HEK293 (cell line): Measurements from ENCODE around the gene GGA1.

ENCODE experiments used
- CTCF ChIA-PET: fragments of 350-600 bp; formaldehyde crosslinking; extraction: SDS; loops from one replicate; lab custom pipeline; 2021; ENCODE audit warnings: antibody characterized with exemption; lab: Yijun Ruan, JAX
- POLR2A ChIA-PET: fragments of 300-600 bp; formaldehyde crosslinking; extraction: SDS; loops from one replicate; lab custom pipeline; 2020; ENCODE audit warnings: antibody characterized with exemption, inconsistent platforms; lab: Yijun Ruan, JAX
- H3K27ac ChIP-seq: fragments of 200-500 bp; sonication (Bioruptor generic); 2 replicates; pipeline ENCODE4 v1.5.1; 2014; ENCODE audit warnings: low read depth, low read length, control low read depth, inconsistent platforms; ENCODE audit errors: extremely low read depth
- H3K36me3 ChIP-seq, 2 experiments: fragments of 200-500 bp in 1 of 2; sonication (Bioruptor generic) in 1 of 2; 1 replicate in 1 of 2; 2 replicates in 1 of 2; pipeline ENCODE4 v1.5.1; 2014 to 2017; ENCODE audit warnings: inconsistent platforms in 2 of 2, low read length in 2 of 2; ENCODE audit not compliant: control insufficient read depth in 2 of 2, insufficient read depth in 1 of 2
- H3K4me1 ChIP-seq: fragments of 200-500 bp; sonication (Bioruptor generic); 2 replicates; pipeline ENCODE4 v1.5.1; 2014; ENCODE audit warnings: mild to moderate bottlenecking, low read length, inconsistent platforms; ENCODE audit not compliant: control insufficient read depth, insufficient read depth
- H3K4me3 ChIP-seq: 2 replicates; pipeline ENCODE4 v1.5.1; 2011; ENCODE audit warnings: low read depth, mild to moderate bottlenecking, control low read depth, low read length, moderate library complexity
- H3K9me3 ChIP-seq: fragments of 200-500 bp; sonication (Bioruptor generic); 2 replicates; pipeline ENCODE4 v1.5.1; 2014; ENCODE audit warnings: low read depth, low read length, inconsistent platforms; ENCODE audit not compliant: control insufficient read depth, insufficient read depth
- CTCF ChIP-seq: fragments of 450-650 bp; formaldehyde crosslinking; IDR thresholded peaks from 2 replicates; pipeline ENCODE4 v1.5.1; 2016; ENCODE audit warnings: missing biosample characterization, missing genetic modification characterization
- PRDM10 ChIP-seq: fragments of 450-650 bp; formaldehyde crosslinking; IDR thresholded peaks from 2 replicates; pipeline ENCODE4 v1.5.1; 2016; ENCODE audit warnings: missing biosample characterization, missing genetic modification characterization
- ZBTB17 ChIP-seq: fragments of 450-650 bp; formaldehyde crosslinking; IDR thresholded peaks from 2 replicates; pipeline ENCODE4 v1.5.1; 2016; ENCODE audit warnings: missing biosample characterization, missing genetic modification characterization
- ZBTB21 ChIP-seq: fragments of 450-650 bp; formaldehyde crosslinking; IDR thresholded peaks from 2 replicates; pipeline ENCODE4 v1.5.1; 2017; ENCODE audit warnings: missing biosample characterization, missing genetic modification characterization
- ZFP41 ChIP-seq: fragments of 450-650 bp; formaldehyde crosslinking; IDR thresholded peaks from 2 replicates; pipeline ENCODE4 v1.5.1; 2016; ENCODE audit warnings: missing biosample characterization, missing genetic modification characterization, borderline replicate concordance
- ZIC2 ChIP-seq: fragments of 450-650 bp; formaldehyde crosslinking; IDR thresholded peaks from 2 replicates; pipeline ENCODE4 v1.5.1; 2016; ENCODE audit warnings: missing biosample characterization, missing genetic modification characterization
- ZNF280C ChIP-seq: fragments of 450-650 bp; formaldehyde crosslinking; IDR thresholded peaks from 2 replicates; pipeline ENCODE4 v1.5.1; 2016; ENCODE audit warnings: missing biosample characterization, missing genetic modification characterization
- ZNF280D ChIP-seq: fragments of 450-650 bp; formaldehyde crosslinking; IDR thresholded peaks from 2 replicates; pipeline ENCODE4 v1.5.1; 2016; ENCODE audit warnings: missing biosample characterization, missing genetic modification characterization
- ZNF521 ChIP-seq: fragments of 450-650 bp; formaldehyde crosslinking; IDR thresholded peaks from 2 replicates; pipeline ENCODE4 v1.5.1; 2017; ENCODE audit warnings: missing biosample characterization, mild to moderate bottlenecking, missing genetic modification characterization
- ZNF664 ChIP-seq: fragments of 450-650 bp; formaldehyde crosslinking; IDR thresholded peaks from 2 replicates; pipeline ENCODE4 v1.5.1; 2016; ENCODE audit warnings: missing biosample characterization, missing genetic modification characterization

The GGA1 gene

GRCh38 chr22:37636186-37636948 is 27.7 kb downstream of the GGA1 start:
- Histone ChIP-seq H3K9me3 (no peaks in the 10 kb centered on the region), H3K4me1 (peaks cover 22% of the 10 kb centered on the region), H3K36me3 (peaks cover 0 to 21% of the 10 kb centered on the region in 2 experiments; a peak in 1 of 3 replicates), H3K4me3 (no peak overlapping the region), H3K27ac (no peak overlapping the region)
- TF ChIP-seq ZNF280C, result no peak
- peak; percentile 45 for TF ChIP-seq ZIC2 (tag by site-specific recombination)
- no peak for TF ChIP-seq ZNF521 (tag by site-specific recombination)
- no peak for TF ChIP-seq ZFP41 (tag by site-specific recombination)
- TF ChIP-seq CTCF (tag by site-specific recombination), result peak; percentile 38; the same call in 1 of the 2 replicates
- POLR2A ChIA-PET, result interaction anchor here (0.6 to 11.0 kb wide), 5 partner anchors 8 to 75 kb away, joined by 3 to 80 read pairs (median 3); partner anchors contain the start of genes GGA1 and PDXP
- CTCF ChIA-PET, result interaction anchor here (0.5 to 17.0 kb wide), 9 partner anchors 6 to 97 kb away, joined by 3 to 353 read pairs (median 5); partner anchors contain the start of genes LGALS1, NOL12 and PDXP

- peaks cover 22% of the 10 kb centered on the region for H3K4me1 ChIP-seq
- 0 out of 2 replicates have a peak, but pooled peaks have one; percentile 9 for TF ChIP-seq ZBTB17 (tag by site-specific recombination)
- TF ChIP-seq ZNF664 (tag by site-specific recombination), result 0 out of 2 replicates have a peak, but pooled peaks have one; percentile 10
- TF ChIP-seq ZBTB21 (tag by site-specific recombination), result no peak
- peak; percentile 75 for TF ChIP-seq PRDM10 (tag by site-specific recombination)
- no peak for TF ChIP-seq ZNF280D
- POLR2A ChIA-PET, result interaction anchor here (0.6 to 11.0 kb wide), 5 partner anchors 9 to 75 kb away, joined by 3 to 80 read pairs (median 3); partner anchors contain the start of genes GGA1 and PDXP
- no peaks in the 10 kb centered on the region for H3K9me3 ChIP-seq
- H3K4me3 ChIP-seq, result no peak overlapping the region
- CTCF ChIA-PET, result interaction anchor here (0.9 to 17.0 kb wide), 7 partner anchors 9 to 70 kb away, joined by 3 to 353 read pairs (median 6); partner anchors contain the start of genes LGALS1, NOL12 and PDXP
- peaks cover 0 to 21% of the 10 kb centered on the region in 2 experiments; a peak in 1 of 3 replicates for H3K36me3 ChIP-seq
- no peak overlapping the region for H3K27ac ChIP-seq
Measured at GRCh38 chr22:37636949-37637273, 28.3 kb downstream of the GGA1 start.
